OCI-LY1 (cell line): ENCODE results near the gene ZMIZ2.
"Not testable (repeated sequence)": the region's sequence is repeated elsewhere in the genome, so short reads cannot be mapped to it uniquely, and the experiment has no call there.

Experiments
- EZH2 ChIP-seq: fragments of 200-600 bp; sonication (generic), shearing (Covaris generic); IDR thresholded peaks from 2 replicates; pipeline ENCODE4 v1.8.0; 2017; ENCODE audit warnings: borderline replicate concordance, mixed run types, mild to moderate bottlenecking, antibody characterized with exemption, low read length, moderate library complexity, mixed read lengths
- TF ChIP-seq, protein P1 (sequence below): fragments of 200-600 bp; sonication (generic), shearing (Covaris generic); IDR thresholded peaks from 2 replicates; pipeline ENCODE4 v1.5.1; 2017; ENCODE audit warnings: mild to moderate bottlenecking, antibody characterized with exemption, low read length, moderate library complexity, mixed read lengths

DNA sequence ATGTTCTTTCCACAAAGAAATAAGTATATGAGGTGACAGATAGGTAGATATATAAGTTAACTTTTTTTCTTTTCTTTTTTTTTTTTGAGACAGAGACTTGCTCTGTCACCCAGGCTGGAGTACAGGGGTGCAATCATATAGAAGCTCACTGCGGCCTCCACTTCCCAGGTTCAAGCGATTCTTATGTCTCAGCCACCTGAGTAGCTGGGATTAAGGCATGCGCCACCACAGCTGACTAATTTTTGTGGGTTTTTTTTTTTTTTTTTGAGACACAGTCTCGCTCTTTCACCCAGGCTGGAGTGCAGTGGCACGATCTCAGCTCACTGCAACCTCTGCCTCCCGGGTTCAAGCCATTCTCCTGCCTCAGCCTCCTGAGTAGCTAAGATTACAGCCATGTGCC lies 15.7 kb upstream of the ZMIZ2 start:
- TF ChIP-seq, protein P1, sequence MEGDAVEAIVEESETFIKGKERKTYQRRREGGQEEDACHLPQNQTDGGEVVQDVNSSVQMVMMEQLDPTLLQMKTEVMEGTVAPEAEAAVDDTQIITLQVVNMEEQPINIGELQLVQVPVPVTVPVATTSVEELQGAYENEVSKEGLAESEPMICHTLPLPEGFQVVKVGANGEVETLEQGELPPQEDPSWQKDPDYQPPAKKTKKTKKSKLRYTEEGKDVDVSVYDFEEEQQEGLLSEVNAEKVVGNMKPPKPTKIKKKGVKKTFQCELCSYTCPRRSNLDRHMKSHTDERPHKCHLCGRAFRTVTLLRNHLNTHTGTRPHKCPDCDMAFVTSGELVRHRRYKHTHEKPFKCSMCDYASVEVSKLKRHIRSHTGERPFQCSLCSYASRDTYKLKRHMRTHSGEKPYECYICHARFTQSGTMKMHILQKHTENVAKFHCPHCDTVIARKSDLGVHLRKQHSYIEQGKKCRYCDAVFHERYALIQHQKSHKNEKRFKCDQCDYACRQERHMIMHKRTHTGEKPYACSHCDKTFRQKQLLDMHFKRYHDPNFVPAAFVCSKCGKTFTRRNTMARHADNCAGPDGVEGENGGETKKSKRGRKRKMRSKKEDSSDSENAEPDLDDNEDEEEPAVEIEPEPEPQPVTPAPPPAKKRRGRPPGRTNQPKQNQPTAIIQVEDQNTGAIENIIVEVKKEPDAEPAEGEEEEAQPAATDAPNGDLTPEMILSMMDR: not testable (repeated sequence)
- not testable (repeated sequence) for TF ChIP-seq EZH2
